Endometrium (tissue), 2 donors: Measurements from ENCODE around the gene TEX52.
"Not testable (repeated sequence)": the region's sequence is repeated elsewhere in the genome, so short reads cannot be mapped to it uniquely, and the experiment has no call there.

Experiments used
- FAIRE-seq: peaks from 2 replicates; lab custom pipeline; 2012; peaks lifted over from hg19 to GRCh38; lab: Jason Lieb, UNC
- donor health status: control.
- donor health status: control.

TEX52 gene

GRCh38 chr12:2857021-2857431 is at the start of gene TEX52:
Gene TEX52, minus strand, starts transcription at chr12:2857039. Its CDS starts 13 bp downstream, at chr12:2857026.
- FAIRE-seq, result no peak

GRCh38 chr12:2904260-2904659 is 47.4 kb upstream of the TEX52 start:
- FAIRE-seq, result no peak

GRCh38 chr12:2902272-2902880 is 45.5 kb upstream of the TEX52 start:
- FAIRE-seq, result no peak

GRCh38 chr12:2900642-2901041 is 43.8 kb upstream of the TEX52 start:
- FAIRE-seq, result no peak

GRCh38 chr12:2897418-2897817 is 40.6 kb upstream of the TEX52 start:
- FAIRE-seq, result no peak

- no peak for FAIRE-seq
These were observed 38.7 kb upstream of the TEX52 start for GRCh38 chr12:2895511-2895910.

GRCh38 chr12:2895051-2895451 is 38.2 kb upstream of the TEX52 start:
- FAIRE-seq, result no peak

GRCh38 chr12:2893007-2893406 is 36.2 kb upstream of the TEX52 start:
- FAIRE-seq, result peak; percentile 85

- FAIRE-seq, result no peak
These were observed 35.4 kb upstream of the TEX52 start for GRCh38 chr12:2892246-2892645.

GRCh38 chr12:2891240-2892053 is 34.6 kb upstream of the TEX52 start:
- FAIRE-seq, result no peak

GRCh38 chr12:2890388-2891239 is 33.8 kb upstream of the TEX52 start, which contains the start of gene TULP3:
Gene TULP3, plus strand, starts transcription at chr12:2890891. Its CDS starts 57 bp downstream, at chr12:2890948.
- peak; percentile 91 for FAIRE-seq

- no peak for FAIRE-seq
These were observed 33.2 kb upstream of the TEX52 start for GRCh38 chr12:2890001-2890387.

GRCh38 chr12:2886768-2887450 is 30.1 kb upstream of the TEX52 start:
- FAIRE-seq, result no peak

GRCh38 chr12:2884810-2885209 is 28.0 kb upstream of the TEX52 start:
- no peak for FAIRE-seq

GRCh38 chr12:2879853-2880252 is 23.0 kb upstream of the TEX52 start:
- FAIRE-seq, result no peak

- FAIRE-seq, result no peak
These were observed 21.3 kb upstream of the TEX52 start for GRCh38 chr12:2877953-2878732.

GRCh38 chr12:2877047-2877952 is 20.5 kb upstream of the TEX52 start, which contains the start of the genes FOXM1 and RHNO1:
Gene FOXM1, minus strand, starts transcription at chr12:2877174. Its CDS starts 2,696 bp downstream, at chr12:2874478.
Gene RHNO1, plus strand, starts transcription at chr12:2877223. Its CDS starts 8,144 bp downstream, at chr12:2885367.
- no peak for FAIRE-seq

- no peak for FAIRE-seq
These were observed 19.7 kb upstream of the TEX52 start for GRCh38 chr12:2876431-2877046.

- FAIRE-seq, result not testable (repeated sequence)
These were observed 12.3 kb upstream of the TEX52 start for GRCh38 chr12:2868986-2869632.
